A549 treated with AZD9567 at 1 μM for 4 hours (cell line): ENCODE results near the gene MRPL24. TPM values are rescaled to one million over a fixed set of nuclear protein-coding genes. Genes with fewer than 3 reads are reported as not detected.

Experiments used
- total RNA-seq: library from RNA; stranded (reverse); fragments of 200-300 nt; extraction: Qiagen RNA extraction; gene quantifications from 5 replicates; pipeline ENCODE4 v1.2.3, GENCODE V29; 2022; ENCODE audit not compliant: insufficient read depth

The MRPL24 gene
- 153 to 197 TPM (median 189 TPM) in 5 replicates for total RNA-seq

GRCh38 chr1:156740741-156741480, at the start of gene MRPL24:
MRPL24 (minus strand) TSS chr1:156741088; CDS start chr1:156738704, 2,384 bp downstream.

GRCh38 chr1:156767101-156767878, 26.4 kb upstream of the MRPL24 start, which contains the start of gene PRCC:
PRCC (plus strand) TSS chr1:156767535; CDS start chr1:156767772, 237 bp downstream.

GRCh38 chr1:156751451-156751756, 10.5 kb upstream of the MRPL24 start, which contains the start of gene HDGF:
HDGF (minus strand) TSS chr1:156751675; CDS start chr1:156751429, 246 bp downstream.

GRCh38 chr1:156728599-156729462, 12.1 kb downstream of the MRPL24 start, which contains the start of gene ISG20L2:
ISG20L2 (minus strand) TSS chr1:156728766; CDS start chr1:156727652, 1,114 bp downstream.

GRCh38 chr1:156727926-156728598, 12.8 kb downstream of the MRPL24 start, which contains the start of gene METTL25B:
METTL25B (plus strand) TSS chr1:156728469; CDS start chr1:156729105, 636 bp downstream.

GRCh38 chr1:156705321-156705917, 35.5 kb downstream of the MRPL24 start, which contains the start of gene CRABP2:
CRABP2 (minus strand) TSS chr1:156705583; CDS start chr1:156705446, 137 bp downstream.

Other genes with a start within 250 kb of the MRPL24 start
- gene MEF2D, start 240.3 kb downstream of the MRPL24 start, total RNA-seq: 20.3 to 27.7 TPM (median 24.1 TPM) in 5 replicates
- 9.4 to 20.1 TPM (median 18.7 TPM) in 5 replicates for gene IQGAP3, start 168.5 kb downstream of the MRPL24 start, total RNA-seq
- not detected in 5 replicates for gene TTC24, start 161.4 kb downstream of the MRPL24 start, total RNA-seq
- 112 to 177 TPM (median 169 TPM) in 5 replicates for gene NAXE, start 149.3 kb downstream of the MRPL24 start, total RNA-seq
- gene GPATCH4, start 139.6 kb downstream of the MRPL24 start, total RNA-seq: 59.5 to 87.5 TPM (median 65.3 TPM) in 5 replicates
- gene HAPLN2, start 121.7 kb downstream of the MRPL24 start, total RNA-seq: 0.06 to 0.18 TPM (median 0.12 TPM) in 3 of 5 replicates, not detected in the others
- 0.09 to 0.29 TPM (median 0.10 TPM) in 3 of 5 replicates, not detected in the others for gene BCAN, start 99.0 kb downstream of the MRPL24 start, total RNA-seq
- gene NES, start 63.7 kb downstream of the MRPL24 start, total RNA-seq: 0.90 to 1.5 TPM (median 1.1 TPM) in 5 replicates
- 6.8 to 13.3 TPM (median 8.9 TPM) in 5 replicates for gene CRABP2, start 35.5 kb downstream of the MRPL24 start, total RNA-seq
- gene METTL25B, start 12.6 kb downstream of the MRPL24 start, total RNA-seq: 26.2 to 29.5 TPM (median 26.9 TPM) in 5 replicates
- gene ISG20L2, start 12.3 kb downstream of the MRPL24 start, total RNA-seq: 38.9 to 72.8 TPM (median 43.1 TPM) in 5 replicates
- 344 to 405 TPM (median 380 TPM) in 5 replicates for gene HDGF, start 10.6 kb upstream of the MRPL24 start, total RNA-seq
- 67.6 to 95.6 TPM (median 75.0 TPM) in 5 replicates for gene PRCC, start 26.4 kb upstream of the MRPL24 start, total RNA-seq
- 2.6 to 3.6 TPM (median 2.7 TPM) in 5 replicates for gene SH2D2A, start 75.8 kb upstream of the MRPL24 start, total RNA-seq
- gene INSRR, start 118.0 kb upstream of the MRPL24 start, total RNA-seq: not detected in 5 replicates
- 0.04 to 0.13 TPM (median 0.09 TPM) in 4 of 5 replicates, not detected in the other for gene NTRK1, start 119.8 kb upstream of the MRPL24 start, total RNA-seq
- gene PEAR1, start 152.6 kb upstream of the MRPL24 start, total RNA-seq: 3.4 to 5.8 TPM (median 5.1 TPM) in 5 replicates
- gene LRRC71, start 179.5 kb upstream of the MRPL24 start, total RNA-seq: 0.12 to 0.20 TPM (median 0.17 TPM) in 4 of 5 replicates, not detected in the other